H1 (cell line): ENCODE results near the gene ZSCAN10.

Source experiments
- CREB1 ChIP-seq: IDR thresholded peaks from 2 replicates; pipeline ENCODE4 v1.6.1; 2012; ENCODE audit warnings: inconsistent platforms
- CTCF ChIP-seq, 3 experiments: IDR thresholded peaks; 1 replicate in 2 of 3; 2 replicates in 1 of 3; pipeline versions ENCODE4 v1.5.1 to v1.6.1; 2011; ENCODE audit warnings: low read length in 3 of 3, mild to moderate bottlenecking in 3 of 3, inconsistent platforms in 2 of 3, low read depth in 1 of 3, moderate library complexity in 1 of 3; ENCODE audit not compliant: insufficient read depth in 1 of 3; ENCODE audit errors: control extremely low read depth in 1 of 3
- GABPA ChIP-seq: IDR thresholded peaks from 2 replicates; pipeline ENCODE4 v1.6.1; 2011; ENCODE audit warnings: mild to moderate bottlenecking, low read length, moderate library complexity, borderline replicate concordance; ENCODE audit not compliant: insufficient read depth
- MAX ChIP-seq: IDR thresholded peaks from 2 replicates; pipeline ENCODE4 v1.6.1; 2012; ENCODE audit warnings: inconsistent platforms
- POLR2AphosphoS5 ChIP-seq: IDR thresholded peaks from 2 replicates; pipeline ENCODE4 v1.6.1; 2011; ENCODE audit warnings: low read depth, low read length
- RFX5 ChIP-seq: IDR thresholded peaks from 2 replicates; pipeline ENCODE4 v1.6.1; 2011; ENCODE audit warnings: low read depth, low read length, improper control_type of control experiment, borderline replicate concordance
- RNF2 ChIP-seq: fragments of 200-900, 300-1000 bp; sonication (generic); IDR thresholded peaks from 2 replicates; pipeline ENCODE4 v1.7.1; 2016; ENCODE audit warnings: borderline replicate concordance, low read depth, mild to moderate bottlenecking, antibody characterized with exemption, low read length; ENCODE audit not compliant: poor library complexity, severe bottlenecking; ENCODE audit errors: missing control alignments

GRCh38 chr16:3054965-3055733 is 43.9 kb downstream of the ZSCAN10 start:
- TF ChIP-seq CTCF (IDR thresholded peaks at IDR 0.05; ENCODE audit: control extremely low read depth in 1 of 3, insufficient read depth in 1 of 3, low read depth in 1 of 3, low read length in 3 of 3) (no peak), CREB1 (no peak), POLR2AphosphoS5 (no peak), RNF2 (no peak), GABPA (no peak), RFX5 (no peak), MAX (no peak)
